ENCODE results near the gene RXRG. TPM values are rescaled to one million over a fixed set of nuclear protein-coding genes. Genes with fewer than 3 reads are reported as not detected.

Gene RXRG
- total and polyA plus RNA-seq, 2 donors (not counting 1 experiment from before 2014, with no cell fraction given), result not detected

DNA sequence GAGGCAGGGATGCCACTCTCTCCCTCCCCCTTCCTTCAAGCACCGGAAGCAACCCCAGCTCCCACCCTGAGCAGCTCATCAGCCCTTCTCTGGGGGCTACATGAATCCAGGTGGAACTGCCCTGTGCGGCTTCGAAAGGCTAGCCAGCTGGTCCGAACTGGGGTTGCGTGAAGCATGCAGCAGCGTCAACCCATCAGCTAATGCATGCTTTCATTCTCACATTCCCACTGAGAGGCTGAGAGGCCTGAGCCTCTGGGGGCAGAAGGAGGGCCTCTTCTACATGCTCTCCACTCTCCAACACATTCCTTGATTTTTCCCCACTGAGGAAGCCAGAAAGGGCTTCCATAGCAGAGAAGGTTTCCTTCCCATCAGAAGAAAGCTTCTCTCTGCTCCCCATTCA, 5.6 kb downstream of the RXRG start:
- Histone ChIP-seq H3K79me2 (ENCODE audit: control insufficient read depth, insufficient read depth, low read length) (no peaks in the 10 kb centered on the region), H3K27me3 (replicated peaks in 1 of 4; ENCODE audit: control extremely low read depth in 1 of 4, control insufficient read depth in 3 of 4, insufficient read depth in 4 of 4, low read length in 3 of 4) (peaks cover 0 to 33% (median 11%) of the 10 kb centered on the region in 4 experiments), H3K4me3 (ENCODE audit: control extremely low read depth in 1 of 5, extremely low read depth in 1 of 5, insufficient read depth in 1 of 5, low read depth in 2 of 5, low read length in 4 of 5) (no peak overlapping the region), H3K4me2 (replicated peaks; ENCODE audit: low read depth, low read length, poor library complexity, severe bottlenecking) (no peak overlapping the region), H3K9ac (ENCODE audit: low read length) (no peak overlapping the region), H2AFZ (ENCODE audit: insufficient read depth, low read depth, low read length, poor library complexity, severe bottlenecking) (no peak overlapping the region), H4K20me1 (ENCODE audit: control insufficient read depth, insufficient read depth, low read length, poor library complexity, severe bottlenecking) (no peaks in the 10 kb centered on the region), H3K9me3 (ENCODE audit: control extremely low read depth in 1 of 3, control insufficient read depth in 2 of 3, insufficient read depth in 1 of 3, low read length in 2 of 3) (no peaks in the 10 kb centered on the region), H3K27ac (ENCODE audit: low read length in 2 of 2) (no peak overlapping the region), H3K36me3 (replicated peaks in 1 of 2; ENCODE audit: control extremely low read depth in 1 of 2, control insufficient read depth in 1 of 2, extremely low read depth in 1 of 2, insufficient read depth in 2 of 2, low read length in 1 of 2) (no peaks in the 10 kb centered on the region), H3K4me1 (ENCODE audit: control insufficient read depth in 2 of 2, insufficient read depth in 2 of 2, low read length in 2 of 2) (peaks cover 3 to 5% of the 10 kb centered on the region in 2 donors)
- DNase-seq (no peak), ATAC-seq (ENCODE audit: low read depth) (no peak)
- no peak overlapping the region for H3K27ac Mint-ChIP-seq
- intact Hi-C loops (cut with micrococcal nuclease), result no loop called here
- WGBS (ENCODE audit: insufficient coverage), result 75% methylated on average over 6 of the region's 6 CpGs
- no peaks in the 10 kb centered on the region for H3K9me3 Mint-ChIP-seq (ENCODE audit: insufficient read depth)
- POLR2A ChIA-PET, result no interaction called here
- H3K27me3 Mint-ChIP-seq, result peaks cover 36% of the 10 kb centered on the region
- H3K4me3 Mint-ChIP-seq, result no peak overlapping the region
- no peak for TF ChIP-seq EZH2 (IDR thresholded peaks at IDR 0.05; ENCODE audit: borderline replicate concordance, insufficient read depth, low read depth, low read length, poor library complexity, severe bottlenecking)
- TF ChIP-seq, protein P1, sequence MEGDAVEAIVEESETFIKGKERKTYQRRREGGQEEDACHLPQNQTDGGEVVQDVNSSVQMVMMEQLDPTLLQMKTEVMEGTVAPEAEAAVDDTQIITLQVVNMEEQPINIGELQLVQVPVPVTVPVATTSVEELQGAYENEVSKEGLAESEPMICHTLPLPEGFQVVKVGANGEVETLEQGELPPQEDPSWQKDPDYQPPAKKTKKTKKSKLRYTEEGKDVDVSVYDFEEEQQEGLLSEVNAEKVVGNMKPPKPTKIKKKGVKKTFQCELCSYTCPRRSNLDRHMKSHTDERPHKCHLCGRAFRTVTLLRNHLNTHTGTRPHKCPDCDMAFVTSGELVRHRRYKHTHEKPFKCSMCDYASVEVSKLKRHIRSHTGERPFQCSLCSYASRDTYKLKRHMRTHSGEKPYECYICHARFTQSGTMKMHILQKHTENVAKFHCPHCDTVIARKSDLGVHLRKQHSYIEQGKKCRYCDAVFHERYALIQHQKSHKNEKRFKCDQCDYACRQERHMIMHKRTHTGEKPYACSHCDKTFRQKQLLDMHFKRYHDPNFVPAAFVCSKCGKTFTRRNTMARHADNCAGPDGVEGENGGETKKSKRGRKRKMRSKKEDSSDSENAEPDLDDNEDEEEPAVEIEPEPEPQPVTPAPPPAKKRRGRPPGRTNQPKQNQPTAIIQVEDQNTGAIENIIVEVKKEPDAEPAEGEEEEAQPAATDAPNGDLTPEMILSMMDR (IDR thresholded peaks at IDR 0.05), result no peak
- H3K4me1 Mint-ChIP-seq, result no peaks in the 10 kb centered on the region
- CTCF ChIA-PET, result no interaction called here

DNA sequence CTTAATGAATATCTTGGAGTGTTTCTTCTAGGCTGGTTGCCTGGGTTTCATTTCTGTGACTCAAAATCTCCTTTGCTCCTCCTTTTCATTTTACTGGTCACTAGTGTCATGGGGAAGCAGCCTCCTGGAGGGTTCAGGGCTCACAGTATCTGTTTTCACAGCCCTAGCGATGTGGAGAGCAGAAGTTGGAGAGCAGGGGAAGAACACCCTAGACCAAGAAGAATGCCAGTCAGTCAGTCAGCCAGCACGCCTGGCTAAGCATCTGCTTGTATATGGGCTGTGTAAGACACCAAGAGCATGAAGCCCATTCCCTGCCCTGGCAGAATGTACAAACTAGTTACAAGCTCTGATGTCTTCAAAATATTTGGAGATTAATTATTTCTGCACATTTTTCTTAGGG, 7.9 kb downstream of the RXRG start:
- Mint-ChIP-seq H3K27ac (no peak overlapping the region), H3K9me3 (ENCODE audit: insufficient read depth) (no peaks in the 10 kb centered on the region), H3K4me3 (no peak overlapping the region), H3K27me3 (peaks cover 20% of the 10 kb centered on the region), H3K4me1 (no peaks in the 10 kb centered on the region)
- H3K36me3 ChIP-seq (replicated peaks in 1 of 2; ENCODE audit: control extremely low read depth in 1 of 2, control insufficient read depth in 1 of 2, extremely low read depth in 1 of 2, insufficient read depth in 2 of 2, low read length in 1 of 2), result no peaks in the 10 kb centered on the region
- TF ChIP-seq, protein P1 (IDR thresholded peaks at IDR 0.05), result no peak
- TF ChIP-seq EZH2 (IDR thresholded peaks at IDR 0.05; ENCODE audit: borderline replicate concordance, insufficient read depth, low read depth, low read length, poor library complexity, severe bottlenecking), result no peak
- no peak overlapping the region for H3K27ac ChIP-seq (ENCODE audit: low read length in 2 of 2)
- peaks cover 0 to 14% (median 3%) of the 10 kb centered on the region in 4 experiments for H3K27me3 ChIP-seq (replicated peaks in 1 of 4; ENCODE audit: control extremely low read depth in 1 of 4, control insufficient read depth in 3 of 4, insufficient read depth in 4 of 4, low read length in 3 of 4)
- no peak overlapping the region for H3K4me2 ChIP-seq (replicated peaks; ENCODE audit: low read depth, low read length, poor library complexity, severe bottlenecking)
- H2AFZ ChIP-seq (ENCODE audit: insufficient read depth, low read depth, low read length, poor library complexity, severe bottlenecking), result no peak overlapping the region
- no peak overlapping the region for H3K9ac ChIP-seq (ENCODE audit: low read length)
- ATAC-seq (ENCODE audit: low read depth), result no peak
- intact Hi-C loops (cut with micrococcal nuclease), result no loop called here
- no peak overlapping the region for H3K4me3 ChIP-seq (ENCODE audit: control extremely low read depth in 1 of 5, extremely low read depth in 1 of 5, insufficient read depth in 1 of 5, low read depth in 2 of 5, low read length in 4 of 5)
- no peaks in the 10 kb centered on the region for H3K4me1 ChIP-seq (ENCODE audit: control insufficient read depth in 2 of 2, insufficient read depth in 2 of 2, low read length in 2 of 2)
- no peaks in the 10 kb centered on the region for H3K79me2 ChIP-seq (ENCODE audit: control insufficient read depth, insufficient read depth, low read length)
- WGBS (ENCODE audit: insufficient coverage), result 81% methylated on average over 2 of the region's 2 CpGs
- no peaks in the 10 kb centered on the region for H3K9me3 ChIP-seq (ENCODE audit: control extremely low read depth in 1 of 3, control insufficient read depth in 2 of 3, insufficient read depth in 1 of 3, low read length in 2 of 3)
- H4K20me1 ChIP-seq (ENCODE audit: control insufficient read depth, insufficient read depth, low read length, poor library complexity, severe bottlenecking), result no peaks in the 10 kb centered on the region
- DNase-seq, result no peak
- ChIA-PET POLR2A (no interaction called here), CTCF (no interaction called here)

All from B cell (primary cell).